GM19395 (cell line): ENCODE measurements around the gene ADAM8.
A peak's percentile ranks its signal among the peaks of the same experiment; 100 is the strongest.

Source experiments
- ATAC-seq: cut with Tn5 transposase; IDR thresholded peaks from one replicate; pipeline ENCODE4 v1.9.1; 2021; ENCODE audit warnings: mild to moderate bottlenecking, moderate library complexity; ENCODE audit not compliant: unreplicated experiment

Gene ADAM8

DNA sequence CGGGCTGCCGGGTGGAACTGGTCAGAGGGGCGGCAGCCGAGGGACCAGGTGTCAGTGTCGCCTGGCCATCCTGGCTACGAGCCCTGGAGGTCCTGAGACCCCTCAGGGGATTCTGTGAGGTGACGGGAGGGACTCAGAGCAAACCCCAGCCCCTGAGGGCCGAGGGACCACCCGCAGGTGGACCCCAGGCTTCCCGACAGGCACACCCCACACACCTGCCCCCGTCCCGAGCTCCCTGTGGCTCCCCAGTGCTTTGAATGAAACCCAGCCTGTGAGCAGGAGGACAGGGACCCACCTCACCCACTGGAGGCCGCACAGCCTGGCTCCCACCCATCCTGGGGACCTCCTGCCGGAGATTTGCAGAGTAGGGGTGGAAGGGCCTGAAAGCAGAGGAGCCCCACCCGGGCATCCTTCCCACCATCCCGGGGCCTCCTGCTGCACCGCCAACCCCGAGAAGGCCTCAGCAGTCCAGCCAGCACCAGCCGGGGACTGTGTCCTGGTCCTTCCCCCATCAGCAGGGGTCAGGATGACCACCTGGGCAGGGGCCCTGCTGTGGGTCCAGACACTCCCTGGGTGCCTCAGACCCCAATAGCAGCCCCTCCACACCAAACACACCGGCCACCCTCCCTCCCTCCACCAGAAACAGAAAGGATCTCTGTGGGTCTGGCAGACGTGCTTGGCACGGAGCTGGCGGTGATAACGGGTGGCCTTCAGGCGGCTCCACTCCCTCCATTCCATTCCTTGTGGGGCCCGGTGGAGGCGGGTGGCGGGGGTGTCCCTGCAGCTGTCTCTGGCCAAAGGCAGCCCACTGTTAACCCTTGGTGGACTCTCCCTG lies 25.1 kb downstream of the ADAM8 start:
- no peak for ATAC-seq

DNA sequence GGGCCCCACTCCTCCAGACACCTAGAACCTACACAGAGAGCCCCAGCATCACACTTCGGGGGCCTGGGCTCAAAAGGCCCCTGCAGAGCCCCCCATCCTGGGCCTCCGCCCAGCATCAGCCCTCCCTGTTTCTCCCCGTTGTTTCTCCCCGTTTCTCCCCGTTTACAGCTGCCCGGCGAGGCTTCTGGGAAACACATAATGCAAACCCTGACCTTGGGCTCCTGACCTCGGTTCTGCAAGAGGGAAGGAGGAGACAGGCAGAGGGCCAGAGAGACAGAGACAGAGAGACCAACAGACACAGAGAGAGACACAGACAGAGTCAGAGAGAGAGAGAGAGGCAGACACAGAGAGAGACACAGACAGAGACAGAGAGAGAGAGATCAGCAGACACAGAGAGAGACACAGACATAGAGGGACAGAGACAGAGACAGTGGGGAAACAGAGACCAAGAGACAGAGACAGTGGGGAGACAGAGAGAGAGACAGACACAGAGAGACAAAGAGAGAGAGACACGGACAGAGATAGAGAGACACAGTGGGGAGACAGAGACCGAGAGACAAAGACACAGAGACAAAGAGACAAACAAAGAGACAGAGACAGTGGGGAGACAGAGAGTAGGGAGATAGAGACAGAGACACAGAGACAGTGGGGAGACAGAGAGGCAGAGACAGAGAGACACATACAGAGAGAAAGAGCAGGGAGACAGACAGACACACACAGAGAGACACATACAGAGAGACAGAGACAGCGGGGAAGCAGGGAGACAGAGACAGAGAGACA lies 26.5 kb downstream of the ADAM8 start:
- no peak for ATAC-seq

DNA sequence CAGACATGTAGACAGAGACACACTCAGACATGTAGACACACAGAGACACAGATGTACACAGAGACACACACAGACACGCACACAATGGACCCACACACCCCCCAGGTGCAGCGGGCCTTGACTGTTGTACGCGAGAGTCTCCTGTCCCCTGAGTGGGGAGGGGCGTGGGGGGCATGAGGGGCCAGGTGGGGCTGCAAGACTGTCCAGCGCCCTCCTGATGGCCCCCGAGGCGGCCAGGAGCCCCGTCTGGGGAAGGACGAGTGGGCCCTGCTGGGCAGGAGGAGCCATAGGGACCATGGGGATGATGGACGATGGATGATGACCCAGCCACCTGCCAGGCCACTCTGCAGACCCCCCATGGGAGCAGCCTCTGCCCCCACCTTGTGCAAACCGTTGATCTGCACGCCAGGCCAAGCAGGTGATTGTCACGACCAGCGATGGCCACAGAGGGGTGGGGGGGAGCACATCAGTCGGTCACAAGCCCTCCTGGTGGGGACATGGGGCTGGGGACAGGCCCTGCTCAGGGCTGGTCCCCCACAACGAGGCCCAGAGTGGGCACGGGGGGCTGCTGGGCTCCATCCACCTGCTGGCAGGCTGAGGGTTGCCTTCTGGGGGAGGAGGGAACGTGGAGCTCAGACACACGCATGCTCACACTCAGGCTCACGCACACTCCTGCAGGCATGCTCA lies 27.4 kb downstream of the ADAM8 start:
- ATAC-seq, result no peak

DNA sequence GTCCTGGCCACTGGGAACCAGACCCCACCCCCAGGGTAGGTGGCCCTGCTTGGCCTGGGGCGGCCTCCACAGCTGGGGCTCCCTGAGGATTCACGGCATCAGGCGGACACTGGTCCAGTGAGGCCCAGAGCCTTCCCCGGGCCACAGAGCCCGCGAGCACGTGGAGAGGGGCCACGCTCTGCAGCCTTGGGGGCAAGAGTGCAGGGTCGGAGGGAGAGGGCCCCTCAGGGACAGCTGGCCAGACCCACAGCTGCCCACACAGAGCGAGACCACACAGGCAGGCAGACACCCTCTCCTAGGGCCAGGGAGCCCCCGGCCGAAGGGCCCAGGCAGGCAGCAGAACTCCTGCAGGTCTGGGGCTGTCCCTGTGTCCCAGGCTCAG lies 28.3 kb downstream of the ADAM8 start:
- ATAC-seq, result no peak

DNA sequence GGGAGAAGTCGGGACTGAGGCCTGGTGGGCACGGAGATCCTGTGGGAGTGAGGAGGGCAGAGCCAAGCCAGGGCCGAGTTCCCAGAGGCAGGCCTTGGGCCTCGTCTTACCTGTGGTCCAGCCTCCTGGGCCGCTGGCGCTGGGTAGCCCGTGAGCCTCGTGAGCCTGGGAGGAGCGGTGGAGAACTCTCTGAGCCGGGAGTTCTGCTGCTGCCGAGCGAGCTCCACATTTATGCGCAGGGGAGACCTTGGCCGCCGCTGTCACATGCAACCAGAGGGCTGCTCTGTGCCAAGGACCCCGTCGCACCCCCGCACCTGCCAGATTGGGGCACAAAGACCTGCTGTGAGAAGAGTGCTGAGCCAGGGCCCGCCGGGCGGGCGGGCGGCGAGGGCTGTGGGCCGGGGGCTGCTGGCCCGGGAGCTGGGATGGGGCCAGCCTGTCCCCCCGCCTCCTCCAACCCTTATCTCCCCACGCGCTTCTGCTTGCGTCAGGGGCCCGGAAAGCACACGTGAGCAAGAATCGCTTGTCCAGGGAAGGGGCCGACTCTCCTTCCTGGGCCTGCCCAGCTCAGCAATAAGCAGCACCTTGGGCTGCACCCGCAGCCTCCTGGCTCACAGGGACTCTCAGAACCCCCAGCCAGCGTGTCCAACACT lies 28.9 kb downstream of the ADAM8 start:
- no peak for ATAC-seq

DNA sequence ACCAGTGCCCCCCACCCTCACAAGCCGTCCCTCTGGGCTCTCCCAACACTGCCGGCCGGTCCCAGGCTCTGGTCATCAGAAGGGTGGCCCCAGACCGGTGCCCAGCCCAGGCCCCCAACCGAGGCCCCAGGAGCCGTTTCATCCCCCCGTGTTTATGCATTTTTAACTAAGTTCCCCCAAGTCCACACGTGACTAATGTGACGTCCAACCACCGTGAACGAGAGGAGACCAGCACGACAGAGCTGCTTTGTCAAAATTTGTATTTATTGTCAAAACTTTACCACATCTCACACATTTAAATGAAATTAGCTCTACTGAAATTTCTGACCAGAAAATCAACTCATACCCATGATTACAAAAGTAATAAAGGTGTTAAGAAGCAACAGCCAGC lies 30.4 kb downstream of the ADAM8 start:
- ATAC-seq, result no peak

DNA sequence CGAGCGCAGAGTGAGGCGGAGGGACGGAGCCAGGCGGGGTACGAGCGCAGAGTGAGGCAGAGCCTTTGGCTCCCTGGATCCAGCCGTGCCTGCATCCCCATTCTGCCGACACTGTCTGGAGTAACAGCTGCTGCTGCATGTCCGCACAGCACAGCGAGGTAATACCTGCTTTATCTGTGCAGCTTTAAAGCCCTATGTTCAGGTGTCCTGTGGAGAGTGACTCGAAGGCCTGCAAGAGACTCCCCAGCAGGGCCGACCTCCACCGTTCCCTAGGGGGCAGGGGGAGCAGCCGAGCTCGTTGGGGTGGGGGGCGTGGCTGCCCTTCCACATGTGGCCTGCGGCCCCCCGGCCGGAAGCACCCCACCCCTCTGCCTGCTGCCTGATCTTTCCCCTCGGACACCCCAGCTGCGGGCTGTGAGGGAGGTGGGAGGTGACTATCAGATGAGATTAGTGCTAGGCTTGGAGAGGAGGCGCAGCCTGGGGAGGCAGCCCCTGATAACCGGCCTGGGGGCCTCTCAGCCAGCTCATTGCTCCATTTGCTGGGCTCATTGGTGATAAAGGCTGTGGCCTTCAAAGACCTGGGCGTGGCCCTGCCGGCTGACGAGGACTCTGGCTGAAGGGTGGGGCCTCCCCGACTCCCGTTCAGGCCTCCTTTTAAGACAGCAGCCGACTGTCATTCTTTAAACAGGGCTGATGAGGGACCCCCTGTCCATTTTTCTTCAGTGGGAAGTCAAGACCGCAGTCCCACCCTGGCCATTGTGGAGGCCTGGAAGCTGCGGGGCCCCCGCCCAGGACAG lies 31.0 kb downstream of the ADAM8 start:
- no peak for ATAC-seq

DNA sequence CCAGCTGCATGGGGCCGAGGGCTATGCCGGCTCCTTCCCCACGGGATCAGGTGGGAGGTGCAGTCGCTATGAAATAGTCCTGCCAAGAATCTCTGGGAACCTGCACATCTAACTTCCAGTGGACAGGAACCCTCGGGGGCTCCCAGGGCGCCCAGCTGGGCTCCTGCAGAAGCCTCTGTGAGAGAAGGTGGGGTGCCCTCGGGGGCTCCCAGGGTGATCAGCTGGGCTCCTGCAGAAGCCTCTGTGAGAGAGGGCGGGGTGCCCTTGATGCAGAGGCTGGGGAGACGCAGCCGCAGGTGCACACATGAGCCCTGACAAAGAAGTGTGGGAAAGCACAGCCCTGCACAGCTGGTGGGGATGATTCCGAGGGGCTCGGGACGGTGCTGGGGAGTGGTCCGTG lies 33.1 kb downstream of the ADAM8 start:
- no peak for ATAC-seq

DNA sequence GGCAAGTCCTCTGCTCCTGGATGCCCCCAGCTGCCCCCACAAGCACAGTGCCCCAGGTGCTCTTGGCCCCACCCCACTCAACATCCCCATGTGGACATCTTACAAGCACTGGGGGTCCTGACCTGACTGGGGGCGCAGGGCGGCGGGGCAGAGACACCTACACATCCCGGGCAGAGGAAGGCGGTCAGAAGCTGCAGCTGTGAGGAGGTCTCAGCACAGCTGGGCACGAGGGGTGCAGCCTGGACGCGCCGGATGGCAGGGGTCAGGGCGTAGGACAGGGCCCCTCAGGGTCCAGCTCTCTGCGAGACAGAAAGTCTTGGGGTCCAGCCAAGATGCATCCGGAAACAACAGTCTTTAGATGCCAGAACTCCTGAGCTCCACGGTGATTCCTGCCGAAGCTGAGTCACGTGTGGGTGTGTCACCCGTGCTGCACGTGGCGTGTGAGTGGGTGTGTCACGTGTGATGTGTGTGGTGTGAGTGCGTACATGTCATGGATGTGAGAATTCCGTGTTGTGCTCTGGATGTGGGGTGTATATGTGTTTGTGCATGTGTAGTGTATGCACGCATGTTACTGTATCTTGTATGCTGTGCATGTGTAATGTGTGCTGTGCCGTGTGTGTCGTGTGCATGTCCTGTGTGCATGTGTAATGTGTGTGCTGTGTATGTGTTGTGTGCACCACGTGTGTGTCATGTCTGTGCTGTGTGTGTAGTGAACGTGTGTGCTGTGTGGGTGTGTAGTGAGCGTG lies 33.9 kb downstream of the ADAM8 start:
- ATAC-seq, result no peak

DNA sequence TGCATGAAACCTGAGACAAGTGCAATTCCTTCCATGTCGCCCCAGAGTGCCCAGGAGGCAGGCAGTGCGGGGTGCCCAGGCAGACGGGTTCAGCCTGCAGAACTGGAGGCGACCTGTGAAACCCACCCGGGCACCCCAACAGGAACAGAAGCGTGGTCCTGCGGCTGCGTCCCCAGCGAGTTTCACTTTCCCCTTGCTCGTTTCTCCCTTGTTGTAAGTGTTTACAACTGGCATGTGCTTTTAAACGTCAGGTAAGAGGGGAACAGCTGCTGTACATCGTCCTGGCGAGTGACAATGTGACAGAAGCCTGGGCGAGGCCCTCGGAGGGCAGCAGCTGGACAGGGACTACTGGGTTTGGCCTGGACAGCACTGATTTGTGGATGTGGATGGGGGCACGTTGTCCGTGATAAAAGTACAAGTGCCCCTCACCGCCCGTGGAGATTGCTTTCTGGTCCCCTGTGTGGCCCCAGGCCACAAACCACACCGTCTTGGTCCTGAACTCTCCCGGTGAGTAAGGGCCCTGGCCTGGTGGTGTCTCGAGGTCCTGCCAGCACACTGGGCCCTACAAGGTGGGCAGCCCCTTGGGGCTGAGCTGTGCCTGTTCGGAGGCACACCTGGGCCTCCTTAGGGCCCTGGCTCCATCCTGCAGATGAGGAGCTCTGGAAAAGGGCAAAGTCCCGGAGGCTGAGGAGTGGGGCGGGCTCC lies 35.0 kb downstream of the ADAM8 start:
- ATAC-seq, result peak; percentile 65

DNA sequence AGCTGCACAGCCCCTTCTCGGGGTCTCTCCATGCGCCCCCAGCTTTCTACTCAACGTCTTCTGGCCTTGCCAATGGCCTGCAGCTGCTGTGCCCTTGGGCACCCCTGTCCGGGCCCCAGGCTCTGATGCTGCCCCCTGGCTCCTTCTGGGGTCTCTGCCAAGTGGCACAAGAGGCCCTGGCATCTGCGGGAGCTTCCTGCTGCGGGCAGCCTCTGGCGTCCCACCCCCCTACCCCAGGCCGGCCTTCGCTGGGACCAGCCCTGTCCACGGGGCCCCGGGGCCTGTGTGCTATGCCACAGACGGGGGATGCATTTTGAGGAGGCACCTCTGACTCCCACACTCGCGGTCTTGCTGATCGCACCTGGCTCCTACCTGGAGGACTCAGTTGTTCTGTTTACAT lies 36.7 kb downstream of the ADAM8 start:
- no peak for ATAC-seq

DNA sequence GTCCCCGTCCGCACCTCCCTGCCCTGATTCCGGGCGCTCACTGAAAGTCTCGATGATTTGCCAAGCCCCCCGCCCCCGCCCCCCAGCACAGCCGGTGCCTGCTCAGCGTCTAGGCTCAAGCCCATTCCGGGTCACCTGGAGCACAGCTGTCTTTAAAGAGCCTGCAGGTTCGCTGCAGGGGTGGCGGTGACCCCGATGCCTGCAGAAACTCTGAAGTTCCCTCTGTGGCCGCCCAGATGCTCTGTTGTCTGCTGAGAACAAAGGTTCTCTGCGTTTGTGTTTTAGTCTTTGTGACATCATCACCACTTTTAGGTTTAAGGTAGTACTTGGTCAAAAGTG lies 38.2 kb downstream of the ADAM8 start:
- no peak for ATAC-seq

DNA sequence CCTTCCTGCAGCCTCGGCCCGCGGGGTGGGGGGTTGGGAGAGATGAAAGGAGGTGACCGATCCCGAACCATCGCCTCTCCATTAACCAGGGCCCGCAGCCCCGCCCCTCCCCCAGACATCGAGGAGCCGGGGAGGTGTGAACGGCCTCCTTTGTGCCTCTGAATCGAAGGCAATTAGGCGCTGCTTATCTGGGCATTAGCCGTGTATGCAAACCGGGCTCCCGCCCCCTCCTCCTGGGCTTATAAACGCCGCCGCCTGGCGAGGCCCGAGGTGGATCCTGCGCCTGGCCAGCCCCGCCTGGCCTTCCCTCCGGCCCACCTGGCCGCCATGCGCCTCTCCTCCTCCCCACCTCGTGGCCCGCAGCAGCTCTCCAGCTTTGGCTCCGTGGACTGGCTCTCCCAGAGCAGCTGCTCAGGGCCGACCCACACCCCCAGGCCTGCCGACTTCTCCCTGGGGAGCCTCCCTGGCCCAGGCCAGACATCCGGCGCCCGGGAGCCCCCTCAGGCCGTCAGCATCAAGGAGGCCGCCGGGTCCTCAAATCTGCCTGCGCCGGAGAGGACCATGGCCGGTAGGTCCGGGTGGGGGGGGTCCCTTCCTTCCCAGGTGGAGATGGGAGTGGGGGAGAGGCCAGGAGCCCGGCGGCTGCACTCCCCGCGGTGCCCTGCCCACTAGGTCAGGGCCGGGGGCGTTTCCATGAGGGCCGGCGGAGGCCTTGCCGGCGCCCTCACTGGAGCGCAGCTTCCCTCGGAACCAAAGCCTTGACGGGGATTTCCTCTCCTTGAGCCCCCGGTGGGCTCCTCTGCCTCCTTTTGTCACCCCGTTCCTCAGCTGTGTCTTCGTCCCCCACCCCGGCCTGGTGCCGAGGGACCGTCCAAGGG lies 38.8 kb downstream of the ADAM8 start, which contains the start of gene VENTX:
TSS of gene VENTX (plus strand) at position 268 of the 878 bp plus-strand sequence. CDS start at position 328, 60 bp downstream.
- ATAC-seq, result no peak

DNA sequence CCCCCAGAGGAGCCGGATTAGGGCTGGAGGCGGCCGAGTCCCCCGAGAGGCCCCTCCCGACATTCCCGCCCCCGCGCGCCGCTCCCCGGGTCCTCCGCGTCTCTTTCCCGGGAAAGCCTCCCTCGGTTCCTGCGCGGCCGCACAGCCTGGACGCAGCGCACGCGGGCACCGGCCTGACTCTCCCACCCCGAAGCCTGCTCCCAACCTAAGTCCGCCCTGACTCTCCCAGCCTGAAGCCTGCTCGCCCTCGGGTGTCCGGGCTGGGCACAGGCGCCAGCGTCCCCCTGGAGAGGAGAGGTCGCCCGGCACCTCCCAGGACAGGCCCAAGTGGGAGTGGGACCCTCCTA lies 39.5 kb downstream of the ADAM8 start:
- no peak for ATAC-seq

DNA sequence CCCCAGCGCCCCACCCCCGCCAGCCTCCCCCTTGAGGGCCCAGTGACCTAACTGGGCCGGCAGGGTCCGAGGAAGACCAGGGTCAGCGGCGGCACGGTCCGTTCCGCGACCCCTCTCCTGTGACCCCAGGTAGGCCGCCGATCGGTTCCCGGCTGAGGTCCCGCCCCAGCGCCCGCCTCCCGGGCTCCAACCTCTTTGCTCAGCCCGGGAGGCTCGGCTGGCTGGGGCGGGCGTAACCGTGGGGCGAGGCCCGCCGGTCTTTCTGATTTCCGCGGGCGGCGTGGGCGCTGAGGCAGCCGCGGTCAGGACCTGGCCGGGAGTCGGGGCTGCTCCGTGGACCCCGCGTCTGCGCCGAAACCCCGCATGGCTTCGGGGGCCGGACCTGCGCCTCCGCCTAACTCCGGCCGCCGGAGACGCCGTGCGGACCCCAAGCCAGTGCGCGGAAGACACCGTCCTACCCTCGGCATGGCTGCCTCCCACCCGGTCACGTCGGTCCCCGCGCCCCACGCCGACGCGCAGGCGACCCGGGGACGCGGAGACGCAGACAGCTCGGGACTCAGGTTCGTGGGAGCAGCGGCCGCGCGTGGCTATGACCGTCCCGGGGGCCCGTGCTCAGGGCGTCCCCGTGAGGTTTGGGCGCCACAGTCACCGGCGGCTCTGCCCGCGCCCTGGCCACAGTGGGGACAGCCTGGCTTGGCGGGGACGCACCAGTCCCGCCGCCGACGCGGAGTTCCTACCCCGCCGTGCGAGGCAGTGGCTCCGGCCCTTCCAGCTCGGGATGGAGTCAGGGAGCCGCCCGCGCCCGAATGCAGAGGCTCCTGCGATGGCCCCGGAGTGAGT lies 40.0 kb downstream of the ADAM8 start:
- no peak for ATAC-seq

DNA sequence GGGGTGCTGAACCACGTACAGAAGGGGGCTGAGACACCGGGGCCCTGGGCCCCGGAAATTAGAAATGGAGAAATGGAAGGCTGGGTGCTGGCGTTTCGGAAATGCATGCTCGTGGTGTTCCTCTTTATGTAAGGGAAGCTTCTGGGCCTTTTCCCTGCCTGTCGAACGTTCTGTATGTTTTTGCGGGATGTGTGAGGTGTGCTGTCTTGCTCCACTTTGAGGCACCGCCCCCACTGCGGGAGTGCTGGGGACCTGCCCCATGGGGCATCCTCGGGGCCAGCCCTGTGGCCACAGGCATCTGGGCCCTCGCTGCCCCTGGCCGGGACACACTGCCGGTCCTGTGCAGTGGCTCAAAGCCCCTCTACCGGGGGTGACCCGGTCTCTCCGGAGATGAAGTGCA lies 40.7 kb downstream of the ADAM8 start:
- no peak for ATAC-seq

DNA sequence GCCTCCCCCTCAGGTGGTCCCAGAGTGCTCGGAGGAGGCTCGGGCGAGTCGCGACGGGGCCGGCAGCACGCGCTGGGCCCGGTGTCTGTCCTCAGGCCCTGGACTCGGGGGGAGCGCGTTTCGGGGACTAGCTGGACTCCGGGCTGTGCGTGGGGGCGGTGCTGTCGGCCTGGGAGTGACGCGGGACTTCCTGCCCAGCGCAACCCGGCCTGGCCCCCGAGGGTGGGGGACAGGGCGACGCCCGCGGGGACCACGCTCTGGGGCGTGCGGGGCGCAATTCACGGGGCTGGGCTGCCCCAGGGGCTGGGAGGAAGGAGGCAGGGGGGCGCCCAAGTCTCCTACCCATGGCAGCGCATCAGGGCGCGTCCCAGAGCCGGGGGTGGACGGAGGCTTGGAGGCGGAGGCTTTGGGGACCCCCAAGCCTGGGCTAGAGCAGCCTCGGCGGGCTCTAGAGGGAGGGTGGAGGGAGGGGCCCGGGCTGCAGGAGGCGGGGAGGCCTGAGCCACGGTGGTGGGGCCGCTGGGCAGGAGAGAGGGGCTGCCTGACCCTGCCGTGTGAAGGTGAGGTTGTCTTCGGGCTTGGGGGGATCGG lies 41.3 kb downstream of the ADAM8 start:
- no peak for ATAC-seq
